ENCODE data around the gene SLC9A5.

SLC9A5 gene

DNA sequence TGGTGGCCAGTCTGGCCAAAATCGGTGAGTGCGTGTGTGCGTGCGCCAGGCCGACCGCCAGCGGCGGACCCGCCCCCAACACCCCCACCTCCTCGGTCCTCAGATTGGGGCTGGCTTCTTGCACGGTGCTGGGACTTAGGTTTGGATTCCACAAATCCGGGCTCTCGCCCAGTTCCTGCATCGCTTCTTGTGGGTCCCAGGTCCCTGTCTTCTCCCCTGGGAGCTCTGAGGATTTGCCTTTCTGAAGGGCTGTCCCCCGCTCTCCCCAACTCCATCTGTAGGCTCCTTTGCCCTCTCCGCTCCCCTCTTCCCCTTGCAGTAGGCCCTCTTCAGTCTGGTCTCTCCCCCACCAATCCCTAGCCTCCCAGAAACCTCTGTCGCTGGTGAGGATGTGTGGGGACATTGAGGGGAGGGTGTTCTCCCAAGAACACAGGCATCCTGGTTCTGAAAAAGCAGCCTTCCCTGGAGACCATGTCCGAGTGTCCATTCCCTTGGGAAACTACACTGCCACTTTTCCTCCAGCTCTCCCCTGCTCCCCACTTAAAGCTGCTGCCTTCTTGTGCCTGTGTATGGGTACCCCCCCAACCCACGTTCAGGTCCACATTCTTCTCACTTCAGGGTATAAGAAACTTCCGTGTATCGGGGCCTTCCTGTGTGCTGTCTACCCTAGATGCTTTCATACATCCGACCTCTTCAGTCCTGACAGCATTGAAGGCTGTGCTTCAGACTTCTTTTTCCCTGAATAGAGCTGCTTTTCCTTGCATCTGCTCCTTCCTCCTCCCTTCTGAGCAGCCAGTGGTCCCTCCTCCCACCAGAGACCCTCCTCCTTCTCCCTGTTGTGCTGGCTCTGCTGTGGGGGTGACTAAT is 632 bp downstream of the SLC9A5 start:
- no peaks in the 10 kb centered on the region for H3K9me3 Mint-ChIP-seq
- no peaks in the 10 kb centered on the region for H3K36me3 Mint-ChIP-seq
- H3K27ac Mint-ChIP-seq = peak overlapping the region; percentile 6
- H3K4me1 Mint-ChIP-seq = peaks cover 41% of the 10 kb centered on the region
- peak overlapping the region; percentile 63 for H3K4me3 Mint-ChIP-seq
- no peak for DNase-seq
- H3K27me3 Mint-ChIP-seq = peaks cover 42% of the 10 kb centered on the region
- CTCF ChIA-PET = interaction anchor here (0.9 to 1.7 kb wide), 3 partner anchors 15 to 57 kb away, joined by 3 to 6 read pairs (median 3); partner anchors contain the start of gene E2F4

- CTCF ChIA-PET = no interaction called here
- DNase-seq = no peak
- Mint-ChIP-seq H3K36me3 (no peaks in the 10 kb centered on the region), H3K27me3 (peaks cover 42% of the 10 kb centered on the region), H3K27ac (no peak overlapping the region), H3K4me1 (peaks cover 35% of the 10 kb centered on the region), H3K4me3 (peak overlapping the region; percentile 63), H3K9me3 (no peaks in the 10 kb centered on the region)
Observed at GRCh38 chr16:67250045-67250327, 1.2 kb downstream of the SLC9A5 start.

DNA sequence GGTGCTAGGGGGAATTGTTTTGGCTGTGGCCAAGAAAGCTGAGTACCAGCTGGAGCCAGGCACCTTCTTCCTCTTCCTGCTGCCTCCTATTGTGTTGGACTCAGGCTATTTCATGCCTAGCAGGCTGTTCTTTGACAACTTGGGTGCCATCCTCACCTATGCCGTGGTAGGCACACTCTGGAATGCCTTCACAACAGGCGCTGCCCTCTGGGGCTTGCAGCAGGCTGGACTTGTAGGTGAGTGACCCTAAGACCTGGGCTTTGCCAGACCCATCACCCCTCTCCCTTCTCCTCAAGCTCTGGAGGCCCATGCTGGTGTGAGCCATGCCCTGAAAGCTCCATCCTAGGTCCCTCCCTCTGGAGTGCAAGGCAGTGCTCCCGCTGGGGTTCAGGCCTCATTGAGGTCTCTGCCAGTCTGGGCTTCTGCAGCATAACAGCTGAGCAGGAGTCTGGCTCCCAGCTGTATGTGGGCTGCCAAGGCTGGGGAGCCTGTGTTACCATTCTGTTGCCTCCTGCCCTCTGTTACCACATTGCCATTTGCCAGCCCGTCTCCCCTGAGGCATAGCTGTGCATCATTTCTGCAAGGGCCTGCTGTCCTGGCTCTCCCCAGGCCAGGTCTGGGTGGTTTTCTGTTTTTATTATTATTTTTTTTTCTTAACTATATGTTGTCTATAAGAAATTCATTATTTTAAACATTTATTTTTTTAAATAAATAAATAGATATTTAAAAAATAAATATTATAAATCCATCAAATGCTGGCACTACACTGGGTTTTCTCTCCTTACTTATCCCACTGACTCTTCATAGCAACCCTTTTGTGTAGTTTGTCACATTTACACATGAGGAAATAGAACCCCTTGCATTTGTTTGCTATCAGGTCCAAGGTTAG is 4.1 kb downstream of the SLC9A5 start:
- H3K9me3 Mint-ChIP-seq = no peaks in the 10 kb centered on the region
- CTCF ChIA-PET = interaction anchor here (0.8 kb wide), 1 partner anchor 20 kb away, joined by 4 read pairs; no protein-coding TSS in a partner anchor
- no peaks in the 10 kb centered on the region for H3K36me3 Mint-ChIP-seq
- no peak overlapping the region for H3K27ac Mint-ChIP-seq
- peaks cover 43% of the 10 kb centered on the region for H3K27me3 Mint-ChIP-seq
- H3K4me3 Mint-ChIP-seq = no peak overlapping the region
- no peak for DNase-seq
- H3K4me1 Mint-ChIP-seq = peaks cover 18% of the 10 kb centered on the region

GRCh38 chr16:67254801-67255552 is 6.2 kb downstream of the SLC9A5 start:
- CTCF ChIA-PET = no interaction called here
- Mint-ChIP-seq H3K36me3 (no peaks in the 10 kb centered on the region), H3K4me3 (no peak overlapping the region), H3K27ac (no peak overlapping the region), H3K27me3 (peaks cover 25% of the 10 kb centered on the region), H3K9me3 (no peaks in the 10 kb centered on the region), H3K4me1 (peaks cover 3% of the 10 kb centered on the region)
- DNase-seq = no peak

- CTCF ChIA-PET = no interaction called here
Observed at GRCh38 chr16:67255553-67256221, 6.9 kb downstream of the SLC9A5 start.

GRCh38 chr16:67256701-67257230 is 8.0 kb downstream of the SLC9A5 start:
- Mint-ChIP-seq H3K4me3 (no peak overlapping the region), H3K4me1 (no peaks in the 10 kb centered on the region), H3K36me3 (no peaks in the 10 kb centered on the region), H3K27me3 (peaks cover 28% of the 10 kb centered on the region), H3K9me3 (no peaks in the 10 kb centered on the region), H3K27ac (no peak overlapping the region)
- no peak for DNase-seq
- CTCF ChIA-PET = interaction anchor here (0.7 kb wide), 1 partner anchor 191 kb away, joined by 3 read pairs; no protein-coding TSS in a partner anchor

More at GRCh38 chr16:67255553-67256221, 6.9 kb downstream of the SLC9A5 start:
- no peak for DNase-seq
- no peak overlapping the region for H3K4me3 Mint-ChIP-seq
- H3K36me3 Mint-ChIP-seq = no peaks in the 10 kb centered on the region
- H3K27me3 Mint-ChIP-seq = peaks cover 25% of the 10 kb centered on the region
- no peaks in the 10 kb centered on the region for H3K9me3 Mint-ChIP-seq
- no peak overlapping the region for H3K27ac Mint-ChIP-seq
- no peaks in the 10 kb centered on the region for H3K4me1 Mint-ChIP-seq

GRCh38 chr16:67257486-67258160 is 8.8 kb downstream of the SLC9A5 start:
- Mint-ChIP-seq H3K4me1 (no peaks in the 10 kb centered on the region), H3K36me3 (no peaks in the 10 kb centered on the region), H3K27me3 (peaks cover 26% of the 10 kb centered on the region), H3K9me3 (no peaks in the 10 kb centered on the region), H3K27ac (peak overlapping the region; percentile 2), H3K4me3 (no peak overlapping the region)
- no peak for DNase-seq
- CTCF ChIA-PET = no interaction called here

- Mint-ChIP-seq H3K9me3 (no peaks in the 10 kb centered on the region), H3K27ac (no peak overlapping the region), H3K27me3 (peaks cover 29% of the 10 kb centered on the region), H3K4me1 (no peaks in the 10 kb centered on the region), H3K36me3 (no peaks in the 10 kb centered on the region), H3K4me3 (no peak overlapping the region)
- CTCF ChIA-PET = interaction anchor here (1.0 kb wide), 1 partner anchor 13 kb away, joined by 3 read pairs; no protein-coding TSS in a partner anchor
- DNase-seq = no peak
Observed at GRCh38 chr16:67258161-67258835, 9.5 kb downstream of the SLC9A5 start.

- CTCF ChIA-PET = interaction anchor here (1.1 to 2.5 kb wide), 11 partner anchors 15 to 307 kb away, joined by 3 to 27 read pairs (median 7); partner anchors contain the start of genes KCTD19 and LRRC36
- H3K27me3 Mint-ChIP-seq = peaks cover 41% of the 10 kb centered on the region
Observed at GRCh38 chr16:67259705-67260104, 10.9 kb downstream of the SLC9A5 start.

DNA sequence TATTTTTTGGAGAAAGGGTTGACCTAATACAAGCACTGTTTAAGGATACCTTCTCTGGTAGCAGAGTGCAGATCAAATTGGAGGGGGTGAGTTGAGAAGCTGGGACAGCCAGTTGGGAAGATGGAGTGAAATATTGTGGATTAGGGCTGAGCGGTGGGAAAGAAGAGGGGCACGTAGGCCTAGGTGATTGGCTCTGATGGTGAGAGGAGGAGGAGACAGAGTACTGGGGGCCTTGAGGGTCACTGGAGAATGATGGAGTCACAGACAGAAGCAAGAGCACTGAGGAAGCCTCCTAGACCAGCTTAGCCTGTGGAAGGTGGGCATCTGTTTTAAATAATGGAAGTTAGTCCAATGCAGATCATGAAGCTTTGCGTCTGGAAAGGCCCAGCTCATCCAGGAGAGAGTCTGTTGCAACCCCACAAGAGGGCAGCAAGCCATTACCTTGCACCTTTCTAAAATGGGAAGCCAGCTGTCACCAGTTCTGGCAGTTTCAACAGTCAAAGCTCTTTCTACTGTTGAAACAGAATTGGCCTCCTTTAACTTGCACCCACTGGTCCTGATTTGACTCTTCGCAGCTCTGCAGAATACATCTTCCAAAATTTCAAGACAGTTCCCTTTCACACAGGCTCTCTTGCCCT is 11.8 kb downstream of the SLC9A5 start:
- H3K27me3 Mint-ChIP-seq = peaks cover 46% of the 10 kb centered on the region
- no peak overlapping the region for H3K4me3 Mint-ChIP-seq
- peak; percentile 59 for DNase-seq
- H3K4me1 Mint-ChIP-seq = no peaks in the 10 kb centered on the region
- CTCF ChIA-PET = interaction anchor here (0.6 to 2.5 kb wide), 25 partner anchors 11 to 254 kb away, joined by 3 to 27 read pairs (median 4); partner anchors contain the start of genes FHOD1, KCTD19, LRRC36 and TPPP3
- no peaks in the 10 kb centered on the region for H3K36me3 Mint-ChIP-seq
- no peak overlapping the region for H3K27ac Mint-ChIP-seq
- H3K9me3 Mint-ChIP-seq = no peaks in the 10 kb centered on the region

More at GRCh38 chr16:67259705-67260104, 10.9 kb downstream of the SLC9A5 start:
- Mint-ChIP-seq H3K36me3 (no peaks in the 10 kb centered on the region), H3K9me3 (no peaks in the 10 kb centered on the region), H3K27ac (no peak overlapping the region), H3K4me3 (no peak overlapping the region), H3K4me1 (no peaks in the 10 kb centered on the region)
- DNase-seq = no peak

GRCh38 chr16:67263201-67263600 is 14.4 kb downstream of the SLC9A5 start:
- no peak overlapping the region for H3K27ac Mint-ChIP-seq
- H3K27me3 Mint-ChIP-seq = peaks cover 45% of the 10 kb centered on the region
- no peaks in the 10 kb centered on the region for H3K9me3 Mint-ChIP-seq
- no peaks in the 10 kb centered on the region for H3K36me3 Mint-ChIP-seq
- no peak overlapping the region for H3K4me3 Mint-ChIP-seq
- CTCF ChIA-PET = interaction anchor here (1.5 kb wide), 1 partner anchor 165 kb away, joined by 5 read pairs; no protein-coding TSS in a partner anchor
- no peak for DNase-seq
- no peaks in the 10 kb centered on the region for H3K4me1 Mint-ChIP-seq

DNA sequence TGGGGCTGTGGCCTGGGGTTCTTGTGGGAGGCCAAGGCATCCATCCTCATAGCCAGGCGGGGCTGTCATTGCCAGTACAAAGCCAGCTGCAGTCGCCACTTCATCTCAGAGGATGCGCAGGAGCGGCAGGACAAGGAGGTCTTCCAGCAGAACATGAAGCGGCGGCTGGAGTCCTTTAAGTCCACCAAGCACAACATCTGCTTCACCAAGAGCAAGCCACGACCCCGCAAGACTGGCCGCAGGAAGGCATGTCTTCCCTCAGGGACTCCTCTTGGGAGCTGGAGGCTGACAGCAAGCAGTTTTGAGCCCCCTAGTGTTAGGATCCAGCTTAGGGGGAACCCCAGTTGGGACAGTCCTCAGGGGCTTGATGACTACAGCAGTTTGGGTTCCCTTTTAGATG is 15.5 kb downstream of the SLC9A5 start:
- no peak for DNase-seq
- CTCF ChIA-PET = interaction anchor here (0.8 to 1.5 kb wide), 3 partner anchors 13 to 164 kb away, joined by 3 to 5 read pairs (median 5); partner anchors contain the start of gene SLC9A5
- Mint-ChIP-seq H3K27ac (no peak overlapping the region), H3K27me3 (peaks cover 45% of the 10 kb centered on the region), H3K4me1 (no peaks in the 10 kb centered on the region), H3K4me3 (no peak overlapping the region), H3K9me3 (no peaks in the 10 kb centered on the region), H3K36me3 (no peaks in the 10 kb centered on the region)

Data from activated naive CD4-positive, alpha-beta T cell treated with anti-CD3 and anti-CD28 coated beads, Interleukin-2, amount 10 ng/mL, durations not matched to agents 7 days and 5 days (primary cell).